ENCODE data around the gene ZNF217. TPM values are rescaled to one million over a fixed set of nuclear protein-coding genes. Genes with fewer than 3 reads are reported as not detected.

ZNF217 gene
- total and polyA plus RNA-seq, 10 of the 15 experiments (the other 5 are each of a cell fraction or from before 2014, with no cell fraction given), result 8.5 to 76.6 (median 40.6) TPM

DNA sequence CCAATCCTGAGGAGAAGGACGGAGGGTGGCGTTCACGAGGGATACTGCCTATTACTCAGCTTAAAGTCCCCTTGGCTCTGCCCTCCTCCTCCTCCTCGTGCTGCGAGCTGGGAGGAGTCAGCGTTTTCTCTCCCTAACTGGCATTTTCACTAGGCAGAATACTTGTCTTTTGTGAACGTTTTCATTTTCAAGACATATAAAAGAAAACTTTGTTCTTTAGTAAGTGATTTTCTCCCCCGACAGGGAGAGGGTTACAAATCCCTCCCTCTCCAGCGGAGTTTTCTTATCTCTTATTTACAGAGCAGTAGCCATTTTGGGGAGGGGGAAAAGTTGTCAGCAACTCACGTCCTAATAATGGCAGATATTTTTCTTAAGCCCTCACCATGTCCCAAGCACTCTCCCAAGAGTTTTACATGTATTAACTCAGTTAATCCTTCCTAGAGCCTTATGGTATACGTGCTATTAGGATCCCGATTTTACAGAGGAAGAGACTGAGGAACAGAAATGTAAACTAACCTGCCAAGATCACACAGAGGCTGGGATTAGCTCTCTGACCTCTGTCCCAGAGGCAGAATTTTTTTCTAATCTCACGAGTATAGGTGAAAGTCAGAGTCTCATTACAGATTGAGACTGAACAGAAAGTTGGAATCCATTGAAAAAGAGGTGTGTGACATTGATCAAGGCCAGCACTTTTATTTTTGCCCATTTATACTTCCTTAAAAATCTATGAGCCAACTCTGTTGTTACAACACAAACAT is 30.0 kb upstream of the ZNF217 start (continued):
- TF ChIP-seq, protein P1, sequence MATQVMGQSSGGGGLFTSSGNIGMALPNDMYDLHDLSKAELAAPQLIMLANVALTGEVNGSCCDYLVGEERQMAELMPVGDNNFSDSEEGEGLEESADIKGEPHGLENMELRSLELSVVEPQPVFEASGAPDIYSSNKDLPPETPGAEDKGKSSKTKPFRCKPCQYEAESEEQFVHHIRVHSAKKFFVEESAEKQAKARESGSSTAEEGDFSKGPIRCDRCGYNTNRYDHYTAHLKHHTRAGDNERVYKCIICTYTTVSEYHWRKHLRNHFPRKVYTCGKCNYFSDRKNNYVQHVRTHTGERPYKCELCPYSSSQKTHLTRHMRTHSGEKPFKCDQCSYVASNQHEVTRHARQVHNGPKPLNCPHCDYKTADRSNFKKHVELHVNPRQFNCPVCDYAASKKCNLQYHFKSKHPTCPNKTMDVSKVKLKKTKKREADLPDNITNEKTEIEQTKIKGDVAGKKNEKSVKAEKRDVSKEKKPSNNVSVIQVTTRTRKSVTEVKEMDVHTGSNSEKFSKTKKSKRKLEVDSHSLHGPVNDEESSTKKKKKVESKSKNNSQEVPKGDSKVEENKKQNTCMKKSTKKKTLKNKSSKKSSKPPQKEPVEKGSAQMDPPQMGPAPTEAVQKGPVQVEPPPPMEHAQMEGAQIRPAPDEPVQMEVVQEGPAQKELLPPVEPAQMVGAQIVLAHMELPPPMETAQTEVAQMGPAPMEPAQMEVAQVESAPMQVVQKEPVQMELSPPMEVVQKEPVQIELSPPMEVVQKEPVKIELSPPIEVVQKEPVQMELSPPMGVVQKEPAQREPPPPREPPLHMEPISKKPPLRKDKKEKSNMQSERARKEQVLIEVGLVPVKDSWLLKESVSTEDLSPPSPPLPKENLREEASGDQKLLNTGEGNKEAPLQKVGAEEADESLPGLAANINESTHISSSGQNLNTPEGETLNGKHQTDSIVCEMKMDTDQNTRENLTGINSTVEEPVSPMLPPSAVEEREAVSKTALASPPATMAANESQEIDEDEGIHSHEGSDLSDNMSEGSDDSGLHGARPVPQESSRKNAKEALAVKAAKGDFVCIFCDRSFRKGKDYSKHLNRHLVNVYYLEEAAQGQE (IDR thresholded peaks at IDR 0.05; ENCODE audit: low read depth, low read length), result no peak
- TF ChIP-seq CBFB (IDR thresholded peaks at IDR 0.05; ENCODE audit: low read depth) (0 out of 2 replicates have a peak, but pooled peaks have one; percentile 24), RAD51 (IDR thresholded peaks at IDR 0.05) (peak; percentile 40), ATF2 (IDR thresholded peaks at IDR 0.05; ENCODE audit: low read length) (no peak), NR2F1 (conservative IDR thresholded peaks at IDR 0.05) (0 out of 2 replicates have a peak, but pooled peaks have one; percentile 23), ATF3 (IDR thresholded peaks at IDR 0.05; ENCODE audit: borderline replicate concordance, extremely low read depth, low read depth, low read length) (no peak), POLR2AphosphoS5 (IDR thresholded peaks at IDR 0.05; ENCODE audit: low read length) (peak; percentile 75), MXI1 (IDR thresholded peaks at IDR 0.05; ENCODE audit: low read depth, low read length) (peak; percentile 77; the same call in 1 of the 2 replicates), RAD21 (IDR thresholded peaks at IDR 0.05; ENCODE audit: insufficient read depth, low read depth, low read length) (0 out of 2 replicates have a peak, but pooled peaks have one; percentile 10), ETV6 (conservative IDR thresholded peaks at IDR 0.05 in 1 of 2, IDR thresholded peaks at IDR 0.05 in 1 of 2; ENCODE audit: borderline replicate concordance in 1 of 2, low read depth in 1 of 2) (peak in 1 of 2 experiments; percentile 98; a peak in 2 of 4 replicates), POLR2AphosphoS2 (IDR thresholded peaks at IDR 0.05; ENCODE audit: low read depth, low read length) (0 out of 2 replicates have a peak, but pooled peaks have one; percentile 35), IKZF2 (IDR thresholded peaks at IDR 0.05) (peak; percentile 36 to 42), IRF3 (IDR thresholded peaks at IDR 0.05) (no peak), USF1 (IDR thresholded peaks at IDR 0.05; ENCODE audit: borderline replicate concordance, extremely low read length, insufficient read depth, low read depth, low read length) (no peak)
- TF ChIP-seq, protein P2, sequence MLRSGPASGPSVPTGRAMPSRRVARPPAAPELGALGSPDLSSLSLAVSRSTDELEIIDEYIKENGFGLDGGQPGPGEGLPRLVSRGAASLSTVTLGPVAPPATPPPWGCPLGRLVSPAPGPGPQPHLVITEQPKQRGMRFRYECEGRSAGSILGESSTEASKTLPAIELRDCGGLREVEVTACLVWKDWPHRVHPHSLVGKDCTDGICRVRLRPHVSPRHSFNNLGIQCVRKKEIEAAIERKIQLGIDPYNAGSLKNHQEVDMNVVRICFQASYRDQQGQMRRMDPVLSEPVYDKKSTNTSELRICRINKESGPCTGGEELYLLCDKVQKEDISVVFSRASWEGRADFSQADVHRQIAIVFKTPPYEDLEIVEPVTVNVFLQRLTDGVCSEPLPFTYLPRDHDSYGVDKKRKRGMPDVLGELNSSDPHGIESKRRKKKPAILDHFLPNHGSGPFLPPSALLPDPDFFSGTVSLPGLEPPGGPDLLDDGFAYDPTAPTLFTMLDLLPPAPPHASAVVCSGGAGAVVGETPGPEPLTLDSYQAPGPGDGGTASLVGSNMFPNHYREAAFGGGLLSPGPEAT (IDR thresholded peaks at IDR 0.05; ENCODE audit: low read depth), result peak; percentile 53; the same call in 1 of the 2 replicates
- TF ChIP-seq, protein P3, sequence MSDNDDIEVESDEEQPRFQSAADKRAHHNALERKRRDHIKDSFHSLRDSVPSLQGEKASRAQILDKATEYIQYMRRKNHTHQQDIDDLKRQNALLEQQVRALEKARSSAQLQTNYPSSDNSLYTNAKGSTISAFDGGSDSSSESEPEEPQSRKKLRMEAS (IDR thresholded peaks at IDR 0.05; ENCODE audit: low read depth, low read length), result 0 out of 2 replicates have a peak, but pooled peaks have one; percentile 10

Data from GM12878 (cell line).